ENCODE results near the gene SLC6A5.

The SLC6A5 gene

DNA sequence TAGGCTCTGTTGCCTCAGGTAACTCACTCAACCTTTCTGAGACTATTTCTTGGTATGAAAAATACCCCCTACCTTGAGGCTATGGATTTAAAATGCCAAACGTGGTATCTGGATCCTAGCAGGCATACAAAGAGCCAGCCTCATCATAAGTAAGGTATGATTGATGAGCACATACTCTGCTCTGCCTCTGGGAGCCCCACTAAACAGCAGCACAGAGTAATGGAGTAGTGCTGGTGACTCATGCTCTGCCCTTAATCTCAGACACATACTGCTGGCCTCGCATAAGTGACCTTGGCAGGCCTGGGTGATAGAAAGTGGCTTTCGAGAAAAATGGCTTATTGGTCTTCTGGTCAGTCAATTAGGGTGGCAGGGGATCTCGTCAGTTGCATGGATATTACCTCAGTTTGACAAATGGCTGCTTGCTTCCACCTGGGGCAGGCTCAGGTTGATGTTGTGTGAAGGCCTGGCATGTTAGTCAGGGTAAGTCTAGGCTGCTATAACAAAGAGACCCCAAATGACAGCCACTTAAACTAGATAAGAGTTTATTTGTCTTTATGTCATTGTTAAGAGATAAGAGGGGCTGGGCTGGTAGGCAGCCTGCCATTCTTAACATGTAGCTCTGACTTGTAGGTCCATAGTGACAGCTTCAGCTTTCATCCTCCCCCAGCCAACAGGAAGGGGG lies 15.2 kb upstream of the SLC6A5 start:
- CTCF ChIA-PET: no interaction called here
- no peak overlapping the region for H3K4me3 ChIP-seq (ENCODE audit: low read depth, low read length)
- no peak overlapping the region for H3K27ac ChIP-seq (ENCODE audit: extremely low read depth, low read depth, low read length)
- H3K4me1 ChIP-seq (ENCODE audit: control insufficient read depth, insufficient read depth, low read length): no peaks in the 10 kb centered on the region
- no peaks in the 10 kb centered on the region for H3K36me3 ChIP-seq (ENCODE audit: control insufficient read depth in 2 of 2, insufficient read depth in 1 of 2, low read length in 2 of 2)
- TF ChIP-seq ZNF416 (tag by site-specific recombination; IDR thresholded peaks at IDR 0.05) (no peak), ZNF664 (tag by site-specific recombination; IDR thresholded peaks at IDR 0.05) (no peak), ZSCAN16 (tag by site-specific recombination; IDR thresholded peaks at IDR 0.05) (no peak), ZNF621 (tag by site-specific recombination; IDR thresholded peaks at IDR 0.05) (no peak), ZNF202 (tag by site-specific recombination; IDR thresholded peaks at IDR 0.05; ENCODE audit: borderline replicate concordance) (no peak), ZNF292 (tag by site-specific recombination; IDR thresholded peaks at IDR 0.05; ENCODE audit: borderline replicate concordance, low read depth) (no peak), ZNF654 (tag by site-specific recombination; IDR thresholded peaks at IDR 0.05; ENCODE audit: low read depth) (no peak)
- TF ChIP-seq, protein P1, sequence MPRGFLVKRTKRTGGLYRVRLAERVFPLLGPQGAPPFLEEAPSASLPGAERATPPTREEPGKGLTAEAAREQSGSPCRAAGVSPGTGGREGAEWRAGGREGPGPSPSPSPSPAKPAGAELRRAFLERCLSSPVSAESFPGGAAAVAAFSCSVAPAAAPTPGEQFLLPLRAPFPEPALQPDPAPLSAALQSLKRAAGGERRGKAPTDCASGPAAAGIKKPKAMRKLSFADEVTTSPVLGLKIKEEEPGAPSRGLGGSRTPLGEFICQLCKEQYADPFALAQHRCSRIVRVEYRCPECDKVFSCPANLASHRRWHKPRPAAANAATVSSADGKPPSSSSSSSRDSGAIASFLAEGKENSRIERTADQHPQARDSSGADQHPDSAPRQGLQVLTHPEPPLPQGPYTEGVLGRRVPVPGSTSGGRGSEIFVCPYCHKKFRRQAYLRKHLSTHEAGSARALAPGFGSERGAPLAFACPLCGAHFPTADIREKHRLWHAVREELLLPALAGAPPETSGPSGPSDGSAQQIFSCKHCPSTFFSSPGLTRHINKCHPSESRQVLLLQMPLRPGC (tag by site-specific recombination; IDR thresholded peaks at IDR 0.05): no peak
- POLR2A ChIA-PET: no interaction called here
- no peaks in the 10 kb centered on the region for H3K9me3 ChIP-seq (ENCODE audit: control insufficient read depth, insufficient read depth, low read depth, low read length)

DNA sequence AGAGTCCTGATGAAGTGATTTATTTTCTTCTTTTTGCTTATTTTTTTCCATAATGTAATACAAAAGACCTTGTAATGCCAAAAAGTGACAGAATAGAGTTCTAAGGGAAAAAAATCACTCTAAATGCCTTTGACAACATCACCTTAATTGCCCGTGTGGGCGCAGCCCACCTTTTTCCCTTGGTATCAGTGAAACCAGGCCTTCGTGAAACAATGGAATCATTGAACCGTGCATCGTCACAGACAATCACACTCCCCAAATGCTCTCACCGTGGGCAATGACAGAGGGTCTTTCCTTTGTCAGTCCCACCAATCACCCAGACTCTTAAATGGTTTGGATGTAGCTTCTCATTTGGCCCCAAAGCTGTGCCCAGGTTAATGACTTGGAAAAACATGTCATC lies 9.6 kb upstream of the SLC6A5 start:
- Histone ChIP-seq H3K4me3 (ENCODE audit: low read depth, low read length) (no peak overlapping the region), H3K36me3 (ENCODE audit: control insufficient read depth in 2 of 2, insufficient read depth in 1 of 2, low read length in 2 of 2) (no peaks in the 10 kb centered on the region), H3K4me1 (ENCODE audit: control insufficient read depth, insufficient read depth, low read length) (no peaks in the 10 kb centered on the region), H3K9me3 (ENCODE audit: control insufficient read depth, insufficient read depth, low read depth, low read length) (no peaks in the 10 kb centered on the region), H3K27ac (ENCODE audit: extremely low read depth, low read depth, low read length) (no peak overlapping the region)
- CTCF ChIA-PET: interaction anchor here (1.2 kb wide), 1 partner anchor 234 kb away, joined by 3 read pairs; no protein-coding TSS in a partner anchor
- POLR2A ChIA-PET: no interaction called here
- TF ChIP-seq ZNF596 (tag by site-specific recombination; IDR thresholded peaks at IDR 0.05) (no peak), ZNF155 (tag by site-specific recombination; IDR thresholded peaks at IDR 0.05) (no peak), ZNF335 (tag by site-specific recombination; conservative IDR thresholded peaks at IDR 0.05) (no peak), EGR2 (tag by site-specific recombination; IDR thresholded peaks at IDR 0.05; ENCODE audit: low read depth) (0 out of 2 replicates have a peak, but pooled peaks have one; percentile 6)

GRCh38 chr11:20590381-20590780 lies 9.0 kb upstream of the SLC6A5 start:
- Histone ChIP-seq H3K4me1 (ENCODE audit: control insufficient read depth, insufficient read depth, low read length) (no peaks in the 10 kb centered on the region), H3K27ac (ENCODE audit: extremely low read depth, low read depth, low read length) (no peak overlapping the region), H3K36me3 (ENCODE audit: control insufficient read depth in 2 of 2, insufficient read depth in 1 of 2, low read length in 2 of 2) (no peaks in the 10 kb centered on the region), H3K4me3 (ENCODE audit: low read depth, low read length) (no peak overlapping the region), H3K9me3 (ENCODE audit: control insufficient read depth, insufficient read depth, low read depth, low read length) (no peaks in the 10 kb centered on the region)
- ChIA-PET CTCF (interaction anchor here (1.2 kb wide), 1 partner anchor 234 kb away, joined by 3 read pairs; no protein-coding TSS in a partner anchor), POLR2A (no interaction called here)
- TF ChIP-seq ZNF114 (tag by site-specific recombination; IDR thresholded peaks at IDR 0.05): no peak
- TF ChIP-seq ZNF146 (tag by site-specific recombination; IDR thresholded peaks at IDR 0.05): no peak
- TF ChIP-seq ZNF184 (tag by site-specific recombination; IDR thresholded peaks at IDR 0.05): no peak
- TF ChIP-seq, protein P2, sequence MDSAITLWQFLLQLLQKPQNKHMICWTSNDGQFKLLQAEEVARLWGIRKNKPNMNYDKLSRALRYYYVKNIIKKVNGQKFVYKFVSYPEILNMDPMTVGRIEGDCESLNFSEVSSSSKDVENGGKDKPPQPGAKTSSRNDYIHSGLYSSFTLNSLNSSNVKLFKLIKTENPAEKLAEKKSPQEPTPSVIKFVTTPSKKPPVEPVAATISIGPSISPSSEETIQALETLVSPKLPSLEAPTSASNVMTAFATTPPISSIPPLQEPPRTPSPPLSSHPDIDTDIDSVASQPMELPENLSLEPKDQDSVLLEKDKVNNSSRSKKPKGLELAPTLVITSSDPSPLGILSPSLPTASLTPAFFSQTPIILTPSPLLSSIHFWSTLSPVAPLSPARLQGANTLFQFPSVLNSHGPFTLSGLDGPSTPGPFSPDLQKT (IDR thresholded peaks at IDR 0.05; ENCODE audit: borderline replicate concordance, low read depth, low read length): no peak
- TF ChIP-seq, protein P3, sequence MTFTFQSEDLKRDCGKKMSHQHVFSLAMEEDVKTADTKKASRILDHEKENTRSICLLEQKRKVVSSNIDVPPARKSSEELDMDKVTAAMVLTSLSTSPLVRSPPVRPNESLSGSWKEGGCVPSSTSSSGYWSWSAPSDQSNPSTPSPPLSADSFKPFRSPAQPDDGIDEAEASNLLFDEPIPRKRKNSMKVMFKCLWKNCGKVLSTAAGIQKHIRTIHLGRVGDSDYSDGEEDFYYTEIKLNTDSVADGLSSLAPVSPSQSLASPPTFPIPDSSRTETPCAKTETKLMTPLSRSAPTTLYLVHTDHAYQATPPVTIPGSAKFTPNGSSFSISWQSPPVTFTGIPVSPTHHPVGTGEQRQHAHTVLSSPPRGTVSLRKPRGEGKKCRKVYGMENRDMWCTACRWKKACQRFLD (tag by site-specific recombination; IDR thresholded peaks at IDR 0.05): no peak
- no peak for TF ChIP-seq ZNF621 (tag by site-specific recombination; IDR thresholded peaks at IDR 0.05)
- no peak for TF ChIP-seq SETDB1 (IDR thresholded peaks at IDR 0.05; ENCODE audit: insufficient read length, low read length)
- TF ChIP-seq ZNF404 (tag by site-specific recombination; IDR thresholded peaks at IDR 0.05): no peak
